GM18517 (cell line): ENCODE measurements around the gene NR3C1.

ENCODE experiments used
- ATAC-seq: cut with Tn5 transposase; IDR thresholded peaks from one replicate; pipeline ENCODE4 v1.9.1; 2021; ENCODE audit warnings: mild to moderate bottlenecking, moderate library complexity; ENCODE audit not compliant: unreplicated experiment

The NR3C1 gene

DNA sequence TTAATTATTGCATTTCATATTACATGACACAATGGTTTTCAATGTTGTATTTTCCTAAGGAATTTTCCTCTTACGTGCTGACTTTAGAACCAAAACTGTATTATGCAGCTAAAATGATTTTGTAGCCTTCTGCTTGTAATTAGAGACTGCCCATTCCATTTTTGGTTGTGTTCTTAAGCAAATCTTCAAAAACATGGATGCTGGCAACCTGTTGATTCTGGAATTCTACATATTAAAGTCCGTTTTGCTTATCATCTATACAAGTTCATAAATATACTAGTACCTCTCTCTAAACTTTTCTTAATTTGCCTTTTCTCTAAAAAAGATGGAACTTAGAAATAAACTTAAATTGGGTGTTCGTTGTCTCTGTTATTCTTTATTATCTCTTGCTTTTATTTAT lies 88.3 kb downstream of the NR3C1 start:
- no peak for ATAC-seq

DNA sequence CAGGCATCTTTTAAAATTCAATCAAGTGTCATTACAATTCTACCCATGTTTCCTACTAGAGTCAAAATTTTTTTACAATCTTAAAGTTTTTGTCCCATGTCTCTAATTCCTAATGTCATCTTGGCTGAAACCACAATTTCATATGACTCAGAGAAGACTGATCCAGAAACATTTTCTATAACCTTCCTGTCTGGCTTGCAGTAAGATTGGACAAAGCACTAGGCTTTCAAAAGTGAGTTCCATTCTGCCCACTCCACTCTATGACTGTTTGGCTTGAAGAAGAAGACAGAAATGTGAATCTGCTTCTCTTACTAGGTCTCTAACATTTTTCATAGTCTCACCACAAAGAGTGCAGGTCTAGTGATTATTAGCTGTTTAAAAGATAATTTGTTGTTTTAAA lies 88.8 kb downstream of the NR3C1 start:
- no peak for ATAC-seq

- no peak for ATAC-seq
These were observed 89.4 kb downstream of the NR3C1 start for GRCh38 chr5:143314099-143314498.

DNA sequence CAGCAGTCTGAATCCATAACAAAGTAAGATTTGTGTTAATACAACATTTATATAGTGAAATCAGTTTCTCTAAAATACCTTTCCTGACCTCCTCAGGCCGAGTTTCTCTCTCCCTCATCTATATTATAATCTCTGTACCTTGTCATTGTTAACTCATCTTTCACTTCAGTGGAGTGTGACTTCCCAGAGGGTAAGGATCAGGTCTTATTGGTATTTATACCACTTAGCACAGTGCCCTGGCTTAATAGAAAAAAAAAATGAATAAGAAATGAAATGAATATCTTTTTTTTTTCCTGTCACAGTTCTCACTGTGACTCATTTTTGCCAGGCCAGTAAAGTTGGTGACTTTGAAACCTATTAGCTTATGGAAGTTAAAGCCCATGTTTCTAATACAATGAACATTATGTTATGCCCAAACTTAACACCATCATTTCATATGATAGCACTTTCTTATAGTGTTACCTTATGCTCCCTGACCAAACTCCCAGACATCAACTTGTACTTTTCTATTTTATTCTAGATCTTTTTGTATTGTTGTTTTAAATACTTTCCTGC lies 90.1 kb downstream of the NR3C1 start:
- no peak for ATAC-seq

- no peak for ATAC-seq
These were observed 90.7 kb downstream of the NR3C1 start for GRCh38 chr5:143312822-143313221.

DNA sequence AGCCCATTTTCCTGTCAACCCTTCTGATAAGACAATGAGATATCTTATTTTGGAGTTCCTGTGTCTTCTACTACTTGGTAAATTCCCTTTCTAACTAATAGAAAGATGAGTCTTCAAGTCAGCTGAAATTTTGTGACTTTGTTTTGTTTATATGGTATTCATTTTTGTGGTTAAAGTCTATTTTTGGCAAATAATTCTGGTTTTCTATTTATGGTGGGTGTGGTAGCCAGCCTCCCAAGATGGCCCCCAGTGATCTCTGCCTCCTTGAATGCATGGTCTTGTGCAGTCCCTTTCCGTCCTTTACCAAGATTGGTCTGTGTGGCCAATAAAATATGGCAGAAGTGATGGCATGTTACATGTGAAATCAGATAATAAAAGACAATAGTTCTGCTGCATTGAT lies 91.5 kb downstream of the NR3C1 start:
- no peak for ATAC-seq

- ATAC-seq = no peak
These were observed 92.1 kb downstream of the NR3C1 start for GRCh38 chr5:143311428-143311827.

DNA sequence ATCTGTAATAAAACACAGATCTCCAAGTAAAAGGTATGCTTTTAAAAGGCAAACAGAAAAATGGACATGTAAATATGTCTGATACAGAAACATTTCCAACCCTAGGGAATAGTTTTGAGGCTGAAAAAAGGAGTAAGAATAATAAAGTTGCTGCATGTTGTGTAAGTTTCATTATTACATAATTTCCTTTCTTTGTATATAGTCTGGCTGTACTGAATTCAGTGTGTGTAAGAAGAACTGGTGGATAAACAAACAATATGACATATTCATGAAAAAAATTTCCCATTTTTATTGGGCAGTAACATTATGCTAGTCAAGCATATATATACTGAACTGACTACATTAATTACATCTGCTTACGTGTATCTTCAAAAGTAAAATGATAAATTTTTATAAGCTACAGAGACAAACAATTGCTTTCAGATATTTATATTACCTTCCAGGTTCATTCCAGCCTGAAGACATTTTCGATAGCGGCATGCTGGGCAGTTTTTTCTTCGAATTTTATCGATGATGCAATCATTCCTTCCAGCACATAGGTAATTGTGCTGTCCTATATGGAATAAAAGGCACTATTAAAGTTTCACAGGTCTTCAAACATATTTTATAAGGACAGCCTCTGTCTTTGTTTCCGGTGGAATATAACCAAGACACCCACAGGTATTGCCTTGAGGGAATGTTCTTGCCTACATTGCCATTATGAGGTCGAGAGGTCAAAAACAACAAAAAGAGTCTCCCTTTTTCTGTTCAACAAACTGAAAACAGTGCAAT lies 93.6 kb downstream of the NR3C1 start:
- no peak for ATAC-seq

- no peak for ATAC-seq
These were observed 94.8 kb downstream of the NR3C1 start for GRCh38 chr5:143308731-143309130.

GRCh38 chr5:143306040-143306439 lies 97.4 kb downstream of the NR3C1 start:
- no peak for ATAC-seq

GRCh38 chr5:143304836-143305475 lies 98.5 kb downstream of the NR3C1 start:
- ATAC-seq = no peak

DNA sequence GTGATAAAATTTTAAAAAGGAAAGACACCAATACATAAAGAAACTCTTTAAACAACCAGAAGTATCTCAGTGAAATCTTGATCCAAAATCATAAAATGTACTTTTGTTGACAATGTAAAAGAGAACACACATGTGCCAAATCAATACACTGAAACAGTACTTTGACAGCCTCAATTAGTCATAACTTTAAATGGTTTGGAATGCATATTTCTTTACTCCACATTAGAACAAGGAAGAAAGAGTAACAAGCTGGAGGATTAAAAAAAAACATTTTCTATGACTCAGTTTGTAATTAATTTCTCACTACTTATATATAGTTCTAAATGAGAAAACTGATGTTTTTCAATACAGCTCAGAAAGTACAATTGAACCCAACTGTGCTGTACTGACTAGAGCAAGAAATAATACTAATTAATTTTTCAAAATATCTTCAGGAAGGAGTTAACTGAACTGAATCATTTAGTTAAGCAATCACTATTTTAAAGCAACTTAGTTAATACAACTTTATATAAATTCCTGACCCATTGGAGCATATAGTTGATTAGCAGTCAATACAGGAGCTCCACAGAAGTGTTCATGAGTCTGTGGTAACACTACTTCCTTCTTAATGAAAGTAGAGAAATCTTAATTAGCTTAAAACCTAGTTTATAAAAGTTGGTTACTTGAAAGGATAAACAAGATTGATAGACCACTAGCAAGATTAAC lies 101.0 kb downstream of the NR3C1 start:
- ATAC-seq = no peak

DNA sequence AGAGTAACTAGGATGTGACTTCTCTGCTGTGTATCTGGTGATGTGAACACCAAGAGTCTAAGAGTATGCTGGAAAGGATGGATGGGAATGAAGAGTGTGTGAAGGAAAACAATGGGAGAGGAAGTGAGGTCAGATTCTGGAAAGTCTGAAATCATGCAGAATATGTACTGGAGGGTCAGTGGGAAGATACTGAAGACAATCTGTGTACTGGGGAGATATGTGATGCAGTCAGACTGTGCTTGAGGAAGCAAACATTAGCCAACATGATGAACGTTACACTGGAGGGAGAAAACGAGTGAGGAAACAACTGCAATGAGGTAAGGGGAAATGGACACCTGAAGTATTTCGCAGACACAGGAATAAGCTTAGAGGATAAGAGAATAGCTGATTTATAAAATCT lies 105.7 kb downstream of the NR3C1 start:
- no peak for ATAC-seq

- ATAC-seq = no peak
These were observed 113.4 kb downstream of the NR3C1 start for GRCh38 chr5:143290125-143290524.

GRCh38 chr5:143284521-143284920 lies 119.0 kb downstream of the NR3C1 start:
- ATAC-seq = no peak

GRCh38 chr5:143284002-143284401 lies 119.5 kb downstream of the NR3C1 start:
- ATAC-seq = no peak

DNA sequence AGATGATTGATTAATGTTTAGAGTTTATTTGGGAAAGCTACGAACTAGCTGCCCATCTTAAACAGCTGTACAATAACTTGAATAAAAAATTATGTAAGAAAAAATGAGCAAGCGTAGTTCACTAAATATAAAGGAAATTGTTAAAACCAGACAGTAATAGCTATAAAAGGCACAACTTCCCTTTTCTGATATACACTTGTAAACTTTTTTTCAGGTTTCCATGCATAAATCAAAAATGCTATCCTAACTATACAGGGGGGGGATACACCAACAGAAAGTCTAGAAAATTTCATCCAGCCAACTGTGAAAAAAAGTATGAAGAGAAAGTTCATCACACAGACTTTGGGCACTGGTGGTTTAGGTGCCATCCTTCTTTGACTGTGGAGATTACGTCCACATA lies 122.3 kb downstream of the NR3C1 start:
- no peak for ATAC-seq

GRCh38 chr5:143279698-143280097 lies 123.8 kb downstream of the NR3C1 start:
- no peak for ATAC-seq

- ATAC-seq = no peak
These were observed 126.0 kb downstream of the NR3C1 start for GRCh38 chr5:143277536-143277935.

DNA sequence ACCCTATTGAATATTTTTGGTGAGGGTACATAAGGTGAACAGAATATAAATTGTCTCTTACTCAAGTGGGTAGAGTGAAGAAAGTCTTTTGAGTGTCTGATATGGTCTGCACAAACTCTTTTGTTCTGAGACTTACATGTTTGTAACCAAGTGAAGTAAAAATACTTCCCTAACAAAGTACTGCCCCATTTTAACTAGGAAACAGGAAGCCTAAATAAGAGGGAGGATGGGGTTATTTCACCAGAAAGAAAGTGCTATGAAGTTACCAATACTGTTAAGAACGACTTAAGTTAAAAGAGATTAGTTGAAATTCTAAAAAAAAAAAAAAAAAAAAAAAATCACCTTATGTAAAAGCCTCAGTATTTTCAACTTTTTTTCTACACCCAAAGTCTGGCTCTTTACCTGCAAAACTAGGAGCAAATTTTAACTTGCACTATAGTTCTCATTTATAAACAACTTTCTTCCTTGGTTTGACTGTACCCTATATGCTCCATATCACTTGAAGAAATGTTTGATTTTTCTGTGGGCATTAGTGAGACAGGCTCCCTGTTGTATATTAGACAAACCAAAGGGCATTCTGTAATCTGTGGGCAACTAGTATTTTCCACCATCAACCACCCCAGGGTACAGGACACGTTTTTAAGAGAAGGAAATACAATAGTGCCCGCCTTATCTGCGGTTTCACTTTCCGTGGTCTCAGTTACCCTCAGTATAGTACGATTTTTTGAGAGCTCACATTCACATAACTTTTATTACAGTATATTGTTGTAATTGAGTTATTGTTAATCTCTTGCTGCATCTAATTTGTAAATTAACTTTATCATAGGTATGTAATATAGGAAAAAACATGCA lies 127.7 kb downstream of the NR3C1 start:
- no peak for ATAC-seq

DNA sequence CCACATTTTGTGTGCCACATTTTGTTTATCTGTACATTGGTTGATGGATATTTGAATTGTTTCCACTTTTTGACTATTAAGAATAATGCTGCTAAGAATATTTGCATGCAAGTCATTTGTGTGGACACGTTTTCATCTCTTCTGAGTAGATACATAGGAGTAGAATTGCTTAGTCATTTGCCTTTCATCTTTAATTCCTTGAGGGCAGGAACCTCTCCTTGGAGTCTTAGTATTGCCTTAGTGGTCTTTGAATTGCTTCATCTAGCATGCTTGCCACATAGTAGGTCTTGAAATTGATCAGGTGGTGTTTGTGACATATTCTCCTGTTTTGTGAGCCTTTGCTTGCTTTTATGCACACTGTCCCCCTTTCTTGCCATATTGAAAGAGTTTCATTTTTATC lies 128.5 kb downstream of the NR3C1 start:
- ATAC-seq = no peak
